ENCODE measurements around the gene DUSP11.

Gene DUSP11

GRCh38 chr2:73772819-73773218 lies 7.1 kb downstream of the DUSP11 start:
- DNase-seq (ENCODE audit: low read depth), result no peak
- no peak for TF ChIP-seq CTCF (IDR thresholded peaks at IDR 0.05; ENCODE audit: insufficient read depth, low read depth, low read length, missing control alignments)
- H3K4me3 ChIP-seq (ENCODE audit: low read length), result no peak overlapping the region

- no peak overlapping the region for H3K4me3 ChIP-seq (ENCODE audit: low read length)
- TF ChIP-seq CTCF (IDR thresholded peaks at IDR 0.05; ENCODE audit: insufficient read depth, low read depth, low read length, missing control alignments), result no peak
- no peak for DNase-seq (ENCODE audit: low read depth)
Measured at GRCh38 chr2:73770725-73771124, 9.2 kb downstream of the DUSP11 start.

- H3K4me3 ChIP-seq (ENCODE audit: low read length), result no peak overlapping the region
- no peak for DNase-seq (ENCODE audit: low read depth)
- TF ChIP-seq CTCF (IDR thresholded peaks at IDR 0.05; ENCODE audit: insufficient read depth, low read depth, low read length, missing control alignments), result no peak
Measured at GRCh38 chr2:73766994-73767393, 12.9 kb downstream of the DUSP11 start.

GRCh38 chr2:73766349-73766748 lies 13.6 kb downstream of the DUSP11 start:
- H3K4me3 ChIP-seq (ENCODE audit: low read length), result no peak overlapping the region
- no peak for TF ChIP-seq CTCF (IDR thresholded peaks at IDR 0.05; ENCODE audit: insufficient read depth, low read depth, low read length, missing control alignments)
- DNase-seq (ENCODE audit: low read depth), result no peak

- H3K4me3 ChIP-seq (ENCODE audit: low read length), result no peak overlapping the region
- TF ChIP-seq CTCF (IDR thresholded peaks at IDR 0.05; ENCODE audit: insufficient read depth, low read depth, low read length, missing control alignments), result no peak
- DNase-seq (ENCODE audit: low read depth), result no peak
Measured at GRCh38 chr2:73764945-73765344, 15.0 kb downstream of the DUSP11 start.

GRCh38 chr2:73762571-73762970 lies 17.3 kb downstream of the DUSP11 start:
- TF ChIP-seq CTCF (IDR thresholded peaks at IDR 0.05; ENCODE audit: insufficient read depth, low read depth, low read length, missing control alignments), result no peak
- no peak overlapping the region for H3K4me3 ChIP-seq (ENCODE audit: low read length)
- DNase-seq (ENCODE audit: low read depth), result no peak

- no peak for TF ChIP-seq CTCF (IDR thresholded peaks at IDR 0.05; ENCODE audit: insufficient read depth, low read depth, low read length, missing control alignments)
- DNase-seq (ENCODE audit: low read depth), result no peak
- H3K4me3 ChIP-seq (ENCODE audit: low read length), result no peak overlapping the region
Measured at GRCh38 chr2:73759904-73760303, 20.0 kb downstream of the DUSP11 start.

All from epithelial cell of esophagus (primary cell).